Ishikawa (cell line): ENCODE data around the gene TUBB3.

ENCODE experiments used
- CEBPB ChIP-seq: IDR thresholded peaks from 2 replicates; pipeline ENCODE4 v1.6.1; 2012
- FOXM1 ChIP-seq: IDR thresholded peaks from 2 replicates; pipeline ENCODE4 v1.6.1; 2012; ENCODE audit warnings: low read depth, borderline replicate concordance
- RAD21 ChIP-seq: IDR thresholded peaks from 2 replicates; pipeline ENCODE4 v1.6.1; 2012; ENCODE audit warnings: low read depth
- TCF12 ChIP-seq: IDR thresholded peaks from 2 replicates; pipeline ENCODE4 v1.6.1; 2012; ENCODE audit warnings: low read depth
- ZBTB7A ChIP-seq: IDR thresholded peaks from 2 replicates; pipeline ENCODE4 v1.6.1; 2012; ENCODE audit warnings: low read depth
- TF ChIP-seq, protein P1 (sequence below): IDR thresholded peaks from 2 replicates; pipeline ENCODE4 v1.6.1; 2012
- TF ChIP-seq, protein P2 (sequence below): IDR thresholded peaks from 2 replicates; pipeline ENCODE4 v1.6.1; 2012
- TF ChIP-seq, protein P3 (sequence below): IDR thresholded peaks from 2 replicates; pipeline ENCODE4 v1.6.1; 2012; ENCODE audit warnings: low read depth, mild to moderate bottlenecking

DNA sequence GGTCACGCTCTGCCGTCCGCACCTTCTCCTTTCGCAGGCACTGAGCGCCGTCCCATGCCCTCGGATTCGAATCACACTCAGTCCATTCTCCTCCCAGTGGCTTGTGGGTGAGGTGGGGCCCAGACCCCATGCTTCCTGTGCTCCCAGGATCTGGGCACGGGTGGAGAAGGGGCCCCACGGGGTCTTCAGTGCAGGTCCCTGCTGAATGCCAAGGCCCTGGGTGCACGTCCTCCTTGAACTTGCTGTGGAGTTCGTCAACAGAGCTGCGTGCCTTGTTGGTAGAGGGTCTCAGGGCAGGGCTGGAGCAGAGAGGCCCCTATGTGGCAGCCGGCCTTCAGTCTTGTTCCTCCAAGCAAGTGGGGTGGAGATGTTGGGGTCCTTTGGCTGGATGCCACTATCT, 11.8 kb upstream of the TUBB3 start:
- no peak for TF ChIP-seq TCF12
- TF ChIP-seq, protein P1, sequence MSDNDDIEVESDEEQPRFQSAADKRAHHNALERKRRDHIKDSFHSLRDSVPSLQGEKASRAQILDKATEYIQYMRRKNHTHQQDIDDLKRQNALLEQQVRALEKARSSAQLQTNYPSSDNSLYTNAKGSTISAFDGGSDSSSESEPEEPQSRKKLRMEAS, result no peak
- TF ChIP-seq, protein P2, sequence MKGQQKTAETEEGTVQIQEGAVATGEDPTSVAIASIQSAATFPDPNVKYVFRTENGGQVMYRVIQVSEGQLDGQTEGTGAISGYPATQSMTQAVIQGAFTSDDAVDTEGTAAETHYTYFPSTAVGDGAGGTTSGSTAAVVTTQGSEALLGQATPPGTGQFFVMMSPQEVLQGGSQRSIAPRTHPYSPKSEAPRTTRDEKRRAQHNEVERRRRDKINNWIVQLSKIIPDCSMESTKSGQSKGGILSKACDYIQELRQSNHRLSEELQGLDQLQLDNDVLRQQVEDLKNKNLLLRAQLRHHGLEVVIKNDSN, result no peak
- TF ChIP-seq FOXM1, result no peak
- TF ChIP-seq RAD21, result no peak
- TF ChIP-seq CEBPB, result no peak
- TF ChIP-seq ZBTB7A, result no peak
- TF ChIP-seq, protein P3, sequence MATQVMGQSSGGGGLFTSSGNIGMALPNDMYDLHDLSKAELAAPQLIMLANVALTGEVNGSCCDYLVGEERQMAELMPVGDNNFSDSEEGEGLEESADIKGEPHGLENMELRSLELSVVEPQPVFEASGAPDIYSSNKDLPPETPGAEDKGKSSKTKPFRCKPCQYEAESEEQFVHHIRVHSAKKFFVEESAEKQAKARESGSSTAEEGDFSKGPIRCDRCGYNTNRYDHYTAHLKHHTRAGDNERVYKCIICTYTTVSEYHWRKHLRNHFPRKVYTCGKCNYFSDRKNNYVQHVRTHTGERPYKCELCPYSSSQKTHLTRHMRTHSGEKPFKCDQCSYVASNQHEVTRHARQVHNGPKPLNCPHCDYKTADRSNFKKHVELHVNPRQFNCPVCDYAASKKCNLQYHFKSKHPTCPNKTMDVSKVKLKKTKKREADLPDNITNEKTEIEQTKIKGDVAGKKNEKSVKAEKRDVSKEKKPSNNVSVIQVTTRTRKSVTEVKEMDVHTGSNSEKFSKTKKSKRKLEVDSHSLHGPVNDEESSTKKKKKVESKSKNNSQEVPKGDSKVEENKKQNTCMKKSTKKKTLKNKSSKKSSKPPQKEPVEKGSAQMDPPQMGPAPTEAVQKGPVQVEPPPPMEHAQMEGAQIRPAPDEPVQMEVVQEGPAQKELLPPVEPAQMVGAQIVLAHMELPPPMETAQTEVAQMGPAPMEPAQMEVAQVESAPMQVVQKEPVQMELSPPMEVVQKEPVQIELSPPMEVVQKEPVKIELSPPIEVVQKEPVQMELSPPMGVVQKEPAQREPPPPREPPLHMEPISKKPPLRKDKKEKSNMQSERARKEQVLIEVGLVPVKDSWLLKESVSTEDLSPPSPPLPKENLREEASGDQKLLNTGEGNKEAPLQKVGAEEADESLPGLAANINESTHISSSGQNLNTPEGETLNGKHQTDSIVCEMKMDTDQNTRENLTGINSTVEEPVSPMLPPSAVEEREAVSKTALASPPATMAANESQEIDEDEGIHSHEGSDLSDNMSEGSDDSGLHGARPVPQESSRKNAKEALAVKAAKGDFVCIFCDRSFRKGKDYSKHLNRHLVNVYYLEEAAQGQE, result no peak
